Skin epidermis (tissue), 12 donors: ENCODE measurements around the gene BDKRB1.
A peak's percentile ranks its signal among the peaks of the same experiment; 100 is the strongest.

Experiments
- H3K27ac ChIP-seq, 21 experiments: fragments of 200-600 bp; sonication (generic) in 11 of 21; one replicate each; pipeline ENCODE4 v1.5.0; 2020; ENCODE audit warnings: mild to moderate bottlenecking in 3 of 21, inconsistent platforms in 2 of 21, moderate library complexity in 2 of 21
- H3K4me3 ChIP-seq, 7 experiments: fragments of 200-600 bp; sonication (generic) in 2 of 7; one replicate each; pipeline ENCODE4 v1.5.0; 2020; ENCODE audit warnings: inconsistent platforms in 2 of 7, mild to moderate bottlenecking in 2 of 7, moderate library complexity in 1 of 7

The BDKRB1 gene

DNA sequence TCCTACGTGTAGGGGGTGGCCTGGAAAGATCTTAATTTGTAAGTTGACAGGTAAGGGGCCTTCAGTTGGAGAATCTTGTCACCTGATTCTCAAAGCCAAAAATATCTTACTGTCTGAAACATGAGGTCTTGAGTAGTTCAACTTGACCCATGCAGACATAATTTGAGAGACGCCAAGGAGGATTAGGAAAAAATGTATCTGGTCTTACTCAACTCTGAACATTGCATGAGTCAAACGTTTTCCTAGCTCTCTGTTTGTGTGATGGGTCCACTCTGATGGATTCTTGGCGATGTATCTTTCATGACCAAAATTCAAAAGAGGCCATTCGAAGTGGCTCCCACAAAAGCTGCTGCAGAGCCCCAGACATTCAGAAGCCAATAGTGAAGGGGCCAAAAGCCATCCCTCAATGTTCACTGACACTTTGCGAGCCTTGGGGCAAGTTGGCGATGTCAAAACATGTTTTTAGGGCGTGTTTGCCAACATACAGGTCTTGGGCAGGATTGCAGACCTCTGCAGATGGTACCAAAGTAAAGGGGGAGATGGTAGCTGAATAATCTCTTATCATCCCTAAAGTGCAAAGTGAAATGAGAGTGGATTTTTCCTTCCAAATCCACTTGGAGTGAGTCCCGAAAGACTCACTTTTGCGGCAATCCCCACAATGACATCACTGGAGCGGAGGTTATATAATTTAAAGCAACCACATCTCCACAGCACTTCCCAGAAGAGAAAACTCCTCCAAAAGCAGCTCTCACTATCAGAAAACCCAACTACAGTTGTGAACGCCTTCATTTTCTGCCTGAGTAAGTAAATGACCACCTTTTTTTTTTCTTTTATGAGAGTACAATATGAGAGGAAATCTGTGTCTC is at the start of gene BDKRB1:
BDKRB1 (plus strand) TSS at position 710 of the 866 bp plus-strand sequence. CDS start 7,473 bp downstream, outside the sequence.
- Histone ChIP-seq H3K4me3 (no peak within 1 kb of the TSS), H3K27ac (peak within 1 kb of the TSS in 15 of 21 experiments; percentile 8 to 79 (median 46))

DNA sequence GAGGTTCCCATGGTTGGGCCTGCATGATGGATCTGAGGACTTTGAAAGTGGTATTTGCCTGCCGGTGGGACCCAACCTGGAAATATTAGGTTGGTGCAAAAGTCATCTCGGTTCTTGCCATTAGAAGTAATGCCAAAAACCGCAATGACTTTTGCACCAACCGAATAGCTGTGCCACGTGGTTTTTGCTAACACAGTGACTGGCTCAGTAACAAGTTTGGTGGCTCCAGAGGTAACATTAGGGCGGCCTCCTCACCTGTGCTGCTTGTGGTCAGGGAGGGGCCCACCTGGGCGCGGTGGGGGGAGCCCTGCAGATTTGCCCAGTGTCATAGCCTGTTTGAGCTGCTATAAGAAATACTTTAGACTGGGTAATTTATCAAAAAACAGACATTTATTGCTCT is 49.5 kb upstream of the BDKRB1 start:
- Histone ChIP-seq H3K4me3 (peak overlapping the region in 5 of 7 experiments; percentile 36 to 49 (median 46)), H3K27ac (peak overlapping the region in 13 of 21 experiments; percentile 35 to 90 (median 76))

DNA sequence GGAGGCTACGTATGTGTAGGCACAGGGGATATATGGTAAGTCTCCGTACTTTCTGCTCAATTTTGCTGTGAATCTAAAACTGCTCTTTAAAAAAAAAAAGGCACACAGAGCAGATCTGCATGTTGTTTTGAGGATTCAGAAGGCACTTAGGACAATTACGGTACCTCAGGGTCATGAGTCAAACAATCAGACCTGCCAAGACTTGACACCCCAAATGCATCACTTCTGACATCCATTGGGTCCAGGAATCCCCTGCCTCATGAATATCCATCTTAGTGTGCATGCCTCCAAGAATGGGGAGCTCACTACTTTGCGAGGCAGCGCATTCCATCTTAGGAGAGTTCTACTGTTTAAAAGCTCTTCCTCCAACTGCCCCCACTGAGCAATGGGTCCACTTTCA is 48.3 kb upstream of the BDKRB1 start:
- H3K27ac ChIP-seq: no peak overlapping the region
- H3K4me3 ChIP-seq: no peak overlapping the region

DNA sequence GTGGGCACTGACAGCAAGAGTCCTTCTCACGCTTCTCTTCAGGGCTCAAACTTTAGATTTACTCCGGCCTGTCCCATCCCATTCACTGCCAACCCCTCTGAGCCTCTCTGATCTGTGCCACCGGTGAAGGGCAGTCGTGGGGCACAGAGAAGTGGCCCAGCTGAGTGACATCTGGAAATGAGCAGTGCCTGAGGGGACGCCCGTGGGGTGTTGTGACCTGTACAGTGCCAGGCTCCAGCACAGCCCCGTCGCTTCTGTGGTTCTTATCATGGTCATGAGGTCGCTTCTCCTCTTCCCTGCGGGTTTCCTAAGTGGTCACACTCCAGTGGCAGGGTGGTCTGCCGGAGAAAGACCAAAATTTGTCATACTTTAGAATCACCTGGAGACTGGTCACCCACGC is 47.3 kb upstream of the BDKRB1 start:
- Histone ChIP-seq H3K4me3 (no peak overlapping the region), H3K27ac (no peak overlapping the region)

DNA sequence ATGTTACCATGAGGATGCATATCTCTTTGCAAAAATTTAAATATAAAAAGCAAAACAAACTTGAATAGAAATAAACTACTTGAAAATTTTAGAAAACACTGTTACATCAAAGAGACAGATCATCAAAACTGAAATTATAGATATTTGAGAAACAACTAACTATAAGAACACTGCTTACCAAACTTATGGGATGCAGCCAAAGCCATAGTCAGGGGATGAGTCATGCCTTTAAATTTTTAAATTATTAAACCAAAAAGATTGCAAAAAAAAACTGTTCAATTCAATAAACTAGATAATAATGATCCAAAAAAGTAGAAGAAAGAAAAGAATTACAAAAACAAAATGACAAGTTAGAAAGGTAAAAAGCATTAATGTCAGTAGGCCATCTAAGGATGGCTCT is 43.9 kb upstream of the BDKRB1 start:
- H3K27ac ChIP-seq: no peak overlapping the region
- no peak overlapping the region for H3K4me3 ChIP-seq

DNA sequence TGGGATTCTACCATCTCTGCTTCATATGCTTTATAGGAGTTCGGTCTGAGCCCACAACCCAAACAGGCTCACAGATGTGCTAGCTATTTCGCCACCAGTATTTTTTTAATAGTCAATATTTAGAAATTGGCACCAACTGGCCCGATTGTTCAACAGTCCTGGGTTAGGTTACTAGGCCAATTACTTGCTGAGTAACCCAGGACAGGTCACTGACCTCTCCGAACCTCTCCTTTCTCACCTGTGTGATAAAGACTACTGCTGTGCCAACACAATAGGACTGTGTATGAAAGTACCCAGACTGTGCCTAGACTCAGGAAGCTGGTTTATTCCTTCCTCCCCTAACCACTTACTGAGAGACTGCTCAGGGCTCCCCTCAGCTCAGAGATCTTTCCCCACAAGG is 43.1 kb upstream of the BDKRB1 start:
- H3K27ac ChIP-seq: no peak overlapping the region

DNA sequence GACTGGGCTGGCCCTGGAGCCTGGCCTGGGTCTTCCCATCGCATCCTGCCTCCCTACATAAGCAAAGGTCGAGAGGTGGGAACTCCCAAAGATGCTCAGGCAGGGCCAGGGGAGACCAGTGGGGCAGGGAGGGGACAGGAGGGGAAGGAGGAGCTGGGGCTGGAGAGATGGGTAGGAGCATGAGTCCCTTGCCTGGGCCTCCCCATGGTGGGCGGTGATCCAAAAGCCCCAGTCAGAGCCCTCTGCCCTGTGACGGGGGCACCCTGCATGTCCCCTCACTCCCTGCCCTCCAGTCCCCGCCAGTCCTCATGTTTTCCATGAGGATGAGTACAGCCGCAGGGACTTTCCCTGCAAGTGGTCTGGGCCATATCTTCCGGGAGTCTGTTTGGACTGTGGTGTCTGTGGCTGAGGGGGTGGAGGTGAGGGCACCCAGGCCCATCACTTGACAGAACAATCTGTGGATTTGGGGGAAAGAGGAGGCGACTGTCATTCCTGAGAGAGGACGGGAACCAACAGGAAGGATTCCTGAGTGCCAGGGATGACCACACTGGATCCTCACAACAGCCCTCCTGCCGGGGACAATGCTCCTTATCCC is 42.0 kb upstream of the BDKRB1 start:
- Histone ChIP-seq H3K4me3 (no peak overlapping the region), H3K27ac (no peak overlapping the region)

More for the DNA sequence above, 43.1 kb upstream of the BDKRB1 start:
- H3K4me3 ChIP-seq: no peak overlapping the region

DNA sequence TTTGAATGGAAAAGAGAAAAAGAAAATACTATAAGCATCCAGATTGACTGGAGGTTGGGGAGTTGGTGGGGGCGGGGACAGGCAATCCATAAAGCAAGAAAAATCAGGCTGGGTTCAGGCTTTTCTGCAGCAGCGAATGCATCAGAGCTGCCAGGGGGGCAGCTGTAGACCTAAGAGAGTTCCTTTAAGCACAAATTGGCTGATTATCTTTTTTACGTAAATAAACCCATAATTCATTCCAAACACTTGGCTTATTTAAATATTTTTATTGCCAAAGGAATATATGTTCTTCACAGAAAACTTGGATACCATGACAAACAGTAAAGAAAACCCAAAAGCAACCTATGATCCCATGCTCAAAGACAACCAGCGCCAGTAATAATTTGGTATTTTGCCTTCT is 41.2 kb upstream of the BDKRB1 start:
- Histone ChIP-seq H3K4me3 (no peak overlapping the region), H3K27ac (no peak overlapping the region)

DNA sequence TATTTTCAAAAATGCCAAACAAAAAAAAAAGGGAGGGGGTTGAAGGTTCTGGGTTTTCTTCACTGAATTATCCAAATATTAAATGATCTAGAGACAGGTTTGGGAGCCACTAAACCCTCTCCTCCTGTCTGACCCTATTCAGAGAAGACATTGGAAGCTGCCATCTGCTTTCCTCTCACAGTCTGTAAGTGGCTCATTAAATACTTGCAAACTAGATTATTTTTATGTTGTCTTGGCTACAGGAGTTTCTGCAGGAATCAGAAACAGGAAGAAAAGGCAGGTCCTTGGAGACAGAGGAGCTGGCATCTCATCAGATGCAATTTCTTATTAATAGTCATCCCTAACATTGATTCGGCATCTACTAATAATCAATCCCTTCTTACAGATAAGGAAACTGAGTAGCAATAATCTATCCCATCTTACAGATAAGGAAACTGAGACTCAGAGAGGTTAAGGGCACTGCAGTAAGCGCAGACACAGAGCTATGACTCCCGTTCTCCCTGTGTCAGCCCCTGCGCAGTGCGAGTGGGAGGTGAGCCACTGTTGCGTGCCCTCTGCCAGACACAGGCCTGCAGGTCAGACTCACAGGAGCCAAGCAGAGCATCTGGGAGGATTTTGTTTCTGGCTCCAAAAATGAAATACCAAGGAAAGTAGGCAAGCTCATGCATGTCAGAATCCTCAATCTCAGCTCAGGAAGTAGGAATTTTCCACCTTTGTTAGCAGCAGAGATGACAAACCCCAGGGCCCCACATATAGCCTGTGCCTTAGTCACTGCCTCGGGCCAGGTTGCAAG is 40.4 kb upstream of the BDKRB1 start:
- Histone ChIP-seq H3K27ac (peak overlapping the region in 3 of 21 experiments; percentile 3 to 44 (median 5)), H3K4me3 (no peak overlapping the region)

DNA sequence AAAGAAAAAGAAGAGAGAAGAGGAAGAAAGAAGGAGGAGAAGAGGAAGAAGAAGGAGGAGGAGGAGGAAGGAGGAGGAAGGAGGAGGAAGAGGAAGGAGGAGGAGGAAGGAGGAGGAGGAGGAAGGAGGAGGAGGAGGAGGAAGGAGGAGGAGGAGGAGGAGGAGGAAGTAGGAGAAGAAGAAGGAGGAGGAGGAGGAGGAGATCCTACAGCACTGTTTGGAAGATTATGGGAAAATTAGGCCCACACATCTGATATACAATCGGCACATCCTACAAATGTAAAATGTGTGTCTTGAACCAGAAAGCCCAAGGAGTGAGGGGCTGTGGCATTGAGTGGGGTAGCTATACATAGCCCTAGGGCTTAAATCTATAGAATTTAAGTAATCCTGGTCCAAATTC is 39.4 kb upstream of the BDKRB1 start:
- Histone ChIP-seq H3K27ac (peak overlapping the region in 1 of 21 experiments; percentile 5), H3K4me3 (no peak overlapping the region)

DNA sequence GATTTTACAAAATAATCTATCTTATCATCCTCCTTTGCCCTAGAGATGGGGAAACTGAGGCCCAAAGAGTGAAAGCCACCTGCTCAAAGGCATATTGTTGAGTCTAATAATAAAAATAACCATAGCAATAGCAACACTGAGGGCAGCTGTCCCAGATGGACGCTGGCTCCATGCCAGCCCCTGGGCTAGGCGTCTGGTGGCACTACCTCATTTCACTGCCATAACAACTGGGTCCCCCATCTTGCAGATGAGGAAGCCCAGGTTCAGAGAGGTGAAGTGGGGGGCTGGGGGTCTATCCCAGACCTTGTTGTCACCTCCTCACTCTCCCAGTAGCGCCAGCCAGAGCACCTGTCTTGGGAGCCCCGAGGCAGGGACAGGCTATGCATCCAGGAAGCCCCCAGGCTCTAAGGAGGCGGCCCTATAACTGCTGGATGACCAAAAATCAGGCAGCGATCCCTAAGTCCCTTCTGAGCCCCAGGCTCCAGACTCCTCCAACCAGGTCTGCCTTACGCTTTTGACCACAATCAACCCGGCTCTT is 38.6 kb upstream of the BDKRB1 start:
- no peak overlapping the region for H3K4me3 ChIP-seq
- H3K27ac ChIP-seq: no peak overlapping the region

DNA sequence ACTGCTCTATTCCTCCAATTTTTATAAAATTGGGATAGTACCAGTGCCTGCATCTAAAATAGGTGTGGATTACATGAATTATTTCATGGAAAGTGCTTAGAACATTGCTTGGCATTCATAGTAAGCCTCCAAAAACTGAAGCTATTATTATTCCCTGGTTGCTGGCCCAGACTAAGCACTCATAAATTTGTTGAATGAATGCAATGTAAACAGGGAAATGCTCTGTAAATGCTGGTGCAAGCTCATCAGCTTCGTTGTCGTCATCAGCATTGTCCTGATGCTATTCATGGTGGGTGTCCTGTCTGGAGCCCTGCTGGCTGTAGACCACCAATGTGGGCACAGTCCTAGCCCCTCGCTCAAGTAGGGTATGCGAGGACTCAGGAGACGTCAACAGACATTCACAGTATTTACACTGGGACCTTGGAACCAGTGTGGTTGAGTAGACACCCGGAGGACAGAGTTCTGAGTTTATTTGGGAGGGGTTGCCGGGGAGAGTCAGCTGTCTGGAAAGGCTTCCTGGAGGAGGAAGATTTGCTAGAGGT is 34.8 kb upstream of the BDKRB1 start:
- Histone ChIP-seq H3K4me3 (no peak overlapping the region), H3K27ac (peak overlapping the region in 1 of 21 experiments; percentile 9)

DNA sequence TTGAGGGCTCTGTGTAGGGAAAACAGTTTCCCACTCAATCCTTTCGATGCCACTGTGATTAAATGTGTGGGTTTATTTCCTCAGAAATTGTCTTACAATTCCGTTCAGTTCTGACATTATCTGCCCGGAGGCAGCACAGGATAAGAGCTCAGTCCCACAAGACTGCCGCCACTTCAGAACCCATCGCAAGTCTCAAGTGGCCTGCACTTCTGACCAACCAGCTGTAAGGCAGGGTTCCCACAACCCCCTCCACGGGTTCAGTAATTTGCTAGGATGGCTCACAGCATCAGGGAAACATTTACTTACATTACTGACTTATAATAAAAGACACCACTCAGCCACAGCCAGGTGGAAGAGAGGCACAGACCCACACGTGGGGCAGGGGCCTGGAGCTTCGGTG is 34.2 kb upstream of the BDKRB1 start:
- H3K4me3 ChIP-seq: no peak overlapping the region
- peak overlapping the region in 1 of 21 experiments; percentile 9 for H3K27ac ChIP-seq

DNA sequence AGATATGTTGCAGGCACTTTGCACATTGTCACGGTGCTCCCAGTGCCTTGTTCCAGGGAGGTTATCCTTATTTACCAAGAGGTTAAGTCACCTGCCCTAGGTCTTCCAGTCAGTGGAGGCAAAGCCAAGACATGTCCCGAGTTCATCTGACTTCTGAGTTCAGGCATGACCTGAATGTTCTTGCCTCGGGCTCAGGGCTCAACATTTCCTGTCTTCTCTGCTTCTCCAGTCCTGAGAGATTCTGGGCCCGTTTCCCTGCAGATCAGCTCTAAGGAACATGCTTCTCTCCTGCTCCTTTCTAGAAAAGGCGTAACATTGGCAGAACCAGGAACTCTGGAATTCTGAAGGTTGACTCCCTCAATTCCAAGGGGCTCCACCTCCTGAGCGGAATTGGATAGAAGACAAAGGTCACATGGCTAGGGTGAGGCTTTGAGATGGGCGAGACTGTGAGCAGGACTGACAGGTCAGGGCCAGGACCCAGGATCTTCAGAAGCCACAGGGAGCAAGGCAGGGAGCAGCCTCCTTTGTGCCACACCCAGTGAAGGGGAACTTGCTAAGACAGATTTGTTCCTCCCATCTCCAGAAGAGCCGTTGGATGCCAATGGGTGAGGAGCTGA is 31.4 kb upstream of the BDKRB1 start:
- Histone ChIP-seq H3K27ac (peak overlapping the region in 13 of 21 experiments; percentile 13 to 84 (median 51)), H3K4me3 (no peak overlapping the region)

DNA sequence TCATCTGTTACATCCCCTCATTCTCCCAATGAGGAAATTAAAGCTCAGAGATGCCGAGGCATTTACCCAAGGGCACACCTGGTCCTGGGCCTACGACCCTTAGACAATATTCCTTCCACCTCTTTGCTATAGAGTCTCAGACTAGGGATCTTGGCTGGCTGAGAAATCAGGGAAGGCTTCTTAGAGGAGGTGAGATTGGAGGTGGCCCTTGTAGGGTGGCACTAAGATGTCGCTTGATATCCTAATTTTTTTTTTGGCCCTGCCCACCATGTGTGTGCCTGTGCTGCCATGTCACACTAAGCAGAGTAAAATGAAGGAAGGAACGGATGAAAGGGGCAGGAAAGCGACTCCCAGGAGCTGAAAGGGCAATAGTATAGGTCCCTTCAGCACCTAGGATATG is 30.8 kb upstream of the BDKRB1 start:
- Histone ChIP-seq H3K4me3 (no peak overlapping the region), H3K27ac (peak overlapping the region in 17 of 21 experiments; percentile 7 to 84 (median 51))

DNA sequence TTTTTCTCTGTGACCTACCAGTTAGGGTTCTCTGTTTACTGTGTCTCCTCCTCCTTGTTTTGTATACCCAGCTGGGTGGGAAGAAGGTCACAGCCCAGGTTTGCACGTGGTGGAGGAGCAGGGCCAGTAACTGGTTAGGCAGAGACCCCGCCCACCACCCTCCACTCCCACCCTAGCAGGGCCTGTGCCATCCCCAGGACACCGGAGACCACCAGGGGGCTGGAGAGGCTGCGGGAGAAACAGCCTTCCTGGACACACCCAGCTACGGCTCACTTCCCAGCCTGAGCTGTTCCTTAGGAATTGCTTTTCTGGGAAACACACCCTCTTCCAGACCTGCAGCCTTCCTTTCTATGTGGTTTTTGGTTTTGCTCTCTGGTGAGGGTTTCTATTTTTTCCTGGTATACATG is 30.3 kb upstream of the BDKRB1 start:
- no peak overlapping the region for H3K4me3 ChIP-seq
- H3K27ac ChIP-seq: peak overlapping the region in 17 of 21 experiments; percentile 7 to 84 (median 51)

DNA sequence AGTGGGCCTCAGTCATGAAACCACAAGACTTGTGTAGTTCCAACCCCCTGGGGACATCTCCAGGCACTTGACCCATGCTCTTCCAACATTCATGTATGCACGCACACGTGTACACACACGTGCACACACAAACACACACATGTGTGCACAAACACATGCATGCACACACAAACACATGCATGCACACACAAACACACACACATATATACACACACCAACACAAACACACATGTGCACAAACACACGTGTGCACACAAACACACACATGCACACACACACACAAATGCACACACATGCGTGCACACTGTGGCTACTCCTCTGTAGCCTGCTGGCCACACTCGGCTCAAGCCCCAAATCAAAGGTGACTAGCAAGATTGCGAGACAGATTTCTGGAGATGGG is 28.6 kb upstream of the BDKRB1 start:
- no peak overlapping the region for H3K27ac ChIP-seq
- no peak overlapping the region for H3K4me3 ChIP-seq

DNA sequence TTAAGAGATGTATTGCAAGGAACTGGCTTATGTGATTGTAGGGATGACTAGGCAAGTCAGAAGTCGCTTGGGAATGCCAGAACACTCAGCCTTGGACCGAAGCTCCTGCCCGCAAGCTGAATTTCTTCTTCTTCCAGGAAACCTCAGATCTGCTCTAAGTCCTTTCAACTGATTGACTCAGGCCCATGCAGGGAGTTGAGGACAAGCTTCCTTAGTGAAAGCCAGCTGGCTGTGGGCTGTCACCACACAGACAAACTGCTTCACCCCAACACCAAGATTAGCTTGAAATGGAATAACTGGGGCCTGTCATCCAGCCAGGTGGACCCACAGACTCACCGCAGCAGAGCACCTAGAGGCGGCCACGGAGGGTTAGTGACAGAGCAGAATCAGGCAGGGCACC is 26.7 kb upstream of the BDKRB1 start:
- Histone ChIP-seq H3K27ac (no peak overlapping the region), H3K4me3 (no peak overlapping the region)

DNA sequence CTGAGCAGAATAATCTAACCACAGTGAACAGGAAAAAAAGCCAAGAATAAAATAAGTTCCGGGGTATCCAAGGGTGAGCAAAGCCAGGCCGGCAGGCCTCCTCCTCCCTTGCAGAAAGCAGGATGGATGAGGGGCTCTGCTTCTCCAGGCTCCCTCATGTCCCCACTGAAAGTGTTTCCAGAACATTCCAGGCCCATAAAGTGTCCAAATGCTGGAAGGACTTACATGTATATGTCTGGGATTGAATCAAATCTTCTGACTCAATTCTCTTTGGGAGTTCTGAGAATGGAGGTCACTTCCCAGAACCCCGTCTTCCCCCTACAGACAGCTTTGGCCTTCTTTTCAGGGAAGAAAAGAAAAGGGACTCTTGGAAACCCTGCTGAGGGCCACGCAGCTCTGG is 25.0 kb upstream of the BDKRB1 start:
- Histone ChIP-seq H3K27ac (no peak overlapping the region), H3K4me3 (no peak overlapping the region)
